Naive B cell (primary cell): Measurements from ENCODE around the gene SEMA3G. TPM values are rescaled to one million over a fixed set of nuclear protein-coding genes. Genes with fewer than 3 reads are reported as not detected.
A peak's percentile ranks its signal among the peaks of the same experiment; 100 is the strongest.

Experiments
- ATAC-seq, 2 donors: fragments of 150-1000 bp; cut with Tn5 transposase; 2 replicates each; pipeline ENCODE4 v1.10.0; 2021; ENCODE audit warnings: low read depth in 2 of 2, mild to moderate bottlenecking in 2 of 2, moderate library complexity in 2 of 2
- DNase-seq: peaks from one replicate; pipeline ENCODE4 v3.0.0; 2022
- H3K27ac Mint-ChIP-seq, 6 donors: one replicate each; pipeline ENCODE4 v1.8.0; 2020 to 2022; ENCODE audit warnings: mild to moderate bottlenecking in 6 of 6, mixed read lengths in 6 of 6, moderate library complexity in 5 of 6, inconsistent platforms in 2 of 6
- H3K27me3 Mint-ChIP-seq, 3 donors: one replicate each; pipeline ENCODE4 v1.8.0; 2021 to 2022; ENCODE audit warnings: mixed read lengths in 3 of 3, mild to moderate bottlenecking in 1 of 3
- H3K36me3 Mint-ChIP-seq, 2 donors: one replicate each; pipeline ENCODE4 v1.8.0; 2020 to 2022; ENCODE audit warnings: mixed read lengths in 2 of 2, inconsistent platforms in 1 of 2, mild to moderate bottlenecking in 1 of 2
- H3K4me1 Mint-ChIP-seq, 3 donors: one replicate each; pipeline ENCODE4 v1.8.0; 2020 to 2022; ENCODE audit warnings: mixed read lengths in 3 of 3, inconsistent platforms in 1 of 3, mild to moderate bottlenecking in 1 of 3, moderate library complexity in 1 of 3
- H3K4me3 Mint-ChIP-seq, 8 donors: one replicate each; pipeline ENCODE4 v1.8.0; 2020 to 2022; ENCODE audit warnings: mild to moderate bottlenecking in 8 of 8, mixed read lengths in 8 of 8, moderate library complexity in 8 of 8, inconsistent platforms in 2 of 8
- H3K9me3 Mint-ChIP-seq, 7 donors: one replicate each; pipeline ENCODE4 v1.8.0; 2020 to 2022; ENCODE audit warnings: mixed read lengths in 7 of 7, mild to moderate bottlenecking in 5 of 7, inconsistent platforms in 2 of 7, moderate library complexity in 1 of 7
- polyA plus RNA-seq, 6 donors: library from polyadenylated mRNA; unstranded; fragments of 300-500 nt; fragmentation: Illumina TruSeq; gene quantifications; one replicate each; pipeline ENCODE4 v1.2.3, GENCODE V29; 2021; ENCODE audit warnings: low read depth in 6 of 6

SEMA3G gene
- polyA plus RNA-seq, 6 donors from 2014 or later = not detected

GRCh38 chr3:52446042-52446441 is 1.1 kb upstream of the SEMA3G start:
- ATAC-seq (no peak), DNase-seq (no peak)
- peaks cover 5 to 20% (median 10%) of the 10 kb centered on the region in 3 donors for H3K4me1 Mint-ChIP-seq
- H3K36me3 Mint-ChIP-seq = no peaks in the 10 kb centered on the region
- no peak overlapping the region for H3K27ac Mint-ChIP-seq
- peaks cover 0 to 13% (median 0%) of the 10 kb centered on the region in 3 donors for H3K27me3 Mint-ChIP-seq
- no peaks in the 10 kb centered on the region for H3K9me3 Mint-ChIP-seq
- H3K4me3 Mint-ChIP-seq = no peak overlapping the region

- Mint-ChIP-seq H3K36me3 (no peaks in the 10 kb centered on the region), H3K9me3 (no peaks in the 10 kb centered on the region), H3K27me3 (peaks cover 0 to 11% (median 0%) of the 10 kb centered on the region in 3 donors), H3K4me3 (no peak overlapping the region), H3K4me1 (peaks cover 5 to 20% (median 10%) of the 10 kb centered on the region in 3 donors), H3K27ac (peak overlapping the region in 1 of 6 donors; percentile 80)
- DNase-seq (no peak), ATAC-seq (no peak)
These were observed 864 bp downstream of the SEMA3G start for GRCh38 chr3:52443791-52444687.

- DNase-seq (no peak), ATAC-seq (no peak)
- Mint-ChIP-seq H3K4me1 (peaks cover 5 to 20% (median 10%) of the 10 kb centered on the region in 3 donors), H3K4me3 (no peak overlapping the region), H3K27me3 (peaks cover 0 to 8% (median 0%) of the 10 kb centered on the region in 3 donors), H3K36me3 (no peaks in the 10 kb centered on the region), H3K27ac (peak overlapping the region in 1 of 6 donors; percentile 71), H3K9me3 (no peaks in the 10 kb centered on the region)
These were observed 1.7 kb downstream of the SEMA3G start for GRCh38 chr3:52443268-52443610.

- peaks cover 5 to 20% (median 10%) of the 10 kb centered on the region in 3 donors for H3K4me1 Mint-ChIP-seq
- no peaks in the 10 kb centered on the region for H3K9me3 Mint-ChIP-seq
- DNase-seq (no peak), ATAC-seq (no peak)
- peaks cover 0 to 8% (median 0%) of the 10 kb centered on the region in 3 donors for H3K27me3 Mint-ChIP-seq
- no peaks in the 10 kb centered on the region for H3K36me3 Mint-ChIP-seq
- H3K4me3 Mint-ChIP-seq = peak overlapping the region in 1 of 8 donors; percentile 61
- peak overlapping the region in 1 of 6 donors; percentile 71 for H3K27ac Mint-ChIP-seq
These were observed 2.3 kb downstream of the SEMA3G start for GRCh38 chr3:52442409-52443267.

GRCh38 chr3:52441772-52442332 is 3.1 kb downstream of the SEMA3G start:
- no peak for DNase-seq
- Mint-ChIP-seq H3K9me3 (no peaks in the 10 kb centered on the region), H3K27ac (no peak overlapping the region), H3K27me3 (peaks cover 0 to 8% (median 0%) of the 10 kb centered on the region in 3 donors), H3K4me3 (no peak overlapping the region), H3K4me1 (peaks cover under 1 to 15% (median 6%) of the 10 kb centered on the region in 3 donors), H3K36me3 (no peaks in the 10 kb centered on the region)
- no peak for ATAC-seq

- Mint-ChIP-seq H3K27me3 (peaks cover 0 to 8% (median 0%) of the 10 kb centered on the region in 3 donors), H3K4me1 (peaks cover 0 to 9% (median 5%) of the 10 kb centered on the region in 3 donors), H3K9me3 (no peaks in the 10 kb centered on the region), H3K36me3 (no peaks in the 10 kb centered on the region), H3K27ac (no peak overlapping the region), H3K4me3 (peak overlapping the region in 1 of 8 donors; percentile 6)
- DNase-seq = no peak
- ATAC-seq = no peak
These were observed 3.7 kb downstream of the SEMA3G start for GRCh38 chr3:52441091-52441771.

GRCh38 chr3:52440671-52441070 is 4.2 kb downstream of the SEMA3G start:
- peaks cover 0 to 13% (median 0%) of the 10 kb centered on the region in 3 donors for H3K27me3 Mint-ChIP-seq
- no peak overlapping the region for H3K4me3 Mint-ChIP-seq
- H3K36me3 Mint-ChIP-seq = no peaks in the 10 kb centered on the region
- DNase-seq (no peak), ATAC-seq (no peak)
- no peak overlapping the region for H3K27ac Mint-ChIP-seq
- H3K9me3 Mint-ChIP-seq = no peaks in the 10 kb centered on the region
- H3K4me1 Mint-ChIP-seq = peaks cover 0 to 8% (median 5%) of the 10 kb centered on the region in 3 donors

GRCh38 chr3:52440249-52440551 is 4.7 kb downstream of the SEMA3G start:
- H3K27ac Mint-ChIP-seq = peak overlapping the region in 1 of 6 donors; percentile 33
- H3K36me3 Mint-ChIP-seq = no peaks in the 10 kb centered on the region
- no peak for DNase-seq

GRCh38 chr3:52439426-52440248 is 5.3 kb downstream of the SEMA3G start:
- Mint-ChIP-seq H3K36me3 (no peaks in the 10 kb centered on the region), H3K4me3 (peak overlapping the region in 1 of 8 donors; percentile 66), H3K4me1 (no peaks in the 10 kb centered on the region), H3K27me3 (peaks cover 0 to 15% (median 0%) of the 10 kb centered on the region in 3 donors), H3K9me3 (no peaks in the 10 kb centered on the region), H3K27ac (peak overlapping the region in 1 of 6 donors; percentile 54)
- ATAC-seq = no peak
- no peak for DNase-seq

More at GRCh38 chr3:52440249-52440551, 4.7 kb downstream of the SEMA3G start:
- H3K4me3 Mint-ChIP-seq = no peak overlapping the region
- peaks cover 0 to 15% (median 0%) of the 10 kb centered on the region in 3 donors for H3K27me3 Mint-ChIP-seq
- peaks cover 0 to 3% (median 3%) of the 10 kb centered on the region in 3 donors for H3K4me1 Mint-ChIP-seq
- ATAC-seq = no peak
- H3K9me3 Mint-ChIP-seq = no peaks in the 10 kb centered on the region

GRCh38 chr3:52438579-52439425 is 6.1 kb downstream of the SEMA3G start:
- no peak for DNase-seq
- Mint-ChIP-seq H3K27ac (no peak overlapping the region), H3K9me3 (no peaks in the 10 kb centered on the region), H3K4me1 (no peaks in the 10 kb centered on the region), H3K4me3 (no peak overlapping the region), H3K36me3 (no peaks in the 10 kb centered on the region), H3K27me3 (peaks cover 0 to 15% (median 0%) of the 10 kb centered on the region in 3 donors)
- no peak for ATAC-seq

GRCh38 chr3:52438104-52438376 is 6.9 kb downstream of the SEMA3G start:
- Mint-ChIP-seq H3K9me3 (no peaks in the 10 kb centered on the region), H3K27ac (no peak overlapping the region), H3K27me3 (peaks cover 0 to 14% (median 0%) of the 10 kb centered on the region in 3 donors), H3K4me3 (no peak overlapping the region), H3K36me3 (no peaks in the 10 kb centered on the region), H3K4me1 (no peaks in the 10 kb centered on the region)
- DNase-seq (no peak), ATAC-seq (no peak)
